Upper lobe of left lung (tissue), 6 donors: ENCODE data around the gene SPPL3. TPM values are rescaled to one million over a fixed set of nuclear protein-coding genes. Genes with fewer than 3 reads are reported as not detected.

ENCODE experiments used
- ATAC-seq, 2 donors: fragments of 200-7000 bp; cut with Tn5 transposase; one replicate each; pipeline ENCODE4 v1.9.1; 2022; ENCODE audit warnings: mild to moderate bottlenecking in 2 of 2, moderate library complexity in 2 of 2; ENCODE audit not compliant: low FRiP score in 2 of 2
- DNase-seq, 2 donors: peaks; one replicate each; pipeline ENCODE4 v3.0.0-alpha.2; 2019 to 2020
- H3K27ac ChIP-seq, 4 donors: fragments of 200-600 bp; sonication (generic); one replicate each; pipeline ENCODE4 v1.5.1; 2016 to 2019
- H3K27me3 ChIP-seq, 4 donors: fragments of 200-600 bp; sonication (generic); one replicate each; pipeline ENCODE4 v1.5.1; 2017 to 2019
- H3K36me3 ChIP-seq, 4 donors: fragments of 200-600 bp; sonication (generic); one replicate each; pipeline ENCODE4 v1.5.1; 2016 to 2019
- H3K4me1 ChIP-seq, 4 donors: fragments of 200-600 bp; sonication (generic); one replicate each; pipeline ENCODE4 v1.5.1; 2018 to 2019
- H3K4me3 ChIP-seq, 4 donors: fragments of 200-600 bp; sonication (generic); one replicate each; pipeline ENCODE4 v1.5.1; 2017 to 2019; ENCODE audit warnings: mild to moderate bottlenecking in 2 of 4, moderate library complexity in 1 of 4
- H3K9me3 ChIP-seq, 4 donors: fragments of 200-600 bp; sonication (generic); one replicate each; pipeline ENCODE4 v1.5.1; 2018 to 2019
- CTCF ChIP-seq, 6 experiments: fragments of 450-650 bp in 4 of 6; fragments of 200-600 bp in 2 of 6; sonication (generic) in 2 of 6; IDR thresholded peaks; one replicate each; pipeline ENCODE4 v1.5.1; 2016 to 2019; ENCODE audit warnings: antibody characterized with exemption in 6 of 6
- EP300 ChIP-seq, 4 donors: sonication (generic); formaldehyde crosslinking; IDR thresholded peaks; one replicate each; pipeline ENCODE4 v1.5.1; 2017; ENCODE audit warnings: antibody characterized with exemption in 4 of 4, control low read depth in 2 of 4
- POLR2A ChIP-seq, 4 donors: fragments of 450-650 bp; IDR thresholded peaks; one replicate each; pipeline ENCODE4 v1.5.1; 2016 to 2017; ENCODE audit warnings: antibody characterized with exemption in 4 of 4, mild to moderate bottlenecking in 2 of 4
- POLR2AphosphoS5 ChIP-seq, 2 donors: sonication (generic); formaldehyde crosslinking; IDR thresholded peaks; one replicate each; pipeline ENCODE4 v1.5.1; 2017; ENCODE audit warnings: antibody characterized with exemption in 2 of 2
- whole genome bisulfite sequencing, 2 donors: methylation state at CpG; one replicate each; pipeline ENCODE4 v1.1.5; 2017 to 2018; 5-methylcytosine and 5-hydroxymethylcytosine counted together
- total RNA-seq, 6 donors: library from RNA; depleted of rRNA in 4 of 6; stranded (reverse); fragments of >200 nt in 4 of 6; gene quantifications; one replicate each; pipeline versions ENCODE4 v1.1.0 to v1.2.1, GENCODE V29; 2016 to 2021
- donor health status: DM: no; HTN: no; CAD: no; lungs with moderate emphysema.
- donor health status: DM: no; HTN: yes; CAD: no; lungs with severe emphysema.

SPPL3 gene
- total RNA-seq, 6 donors from 2014 or later = 17.8 to 44.3 (median 23.2) TPM

GRCh38 chr12:120720987-120721801, 183.0 kb downstream of the SPPL3 start:
- TF ChIP-seq POLR2A (IDR thresholded peaks at IDR 0.05) = no peak
- no peak for TF ChIP-seq POLR2AphosphoS5 (IDR thresholded peaks at IDR 0.05)
- TF ChIP-seq EP300 (IDR thresholded peaks at IDR 0.05) = no peak
- no peak for TF ChIP-seq CTCF (IDR thresholded peaks at IDR 0.05)
- Histone ChIP-seq H3K9me3 (no peaks in the 10 kb centered on the region), H3K27me3 (no peaks in the 10 kb centered on the region), H3K27ac (peak overlapping the region in 1 of 4 donors; percentile 10), H3K36me3 (peaks cover 3 to 73% (median 48%) of the 10 kb centered on the region in 4 donors), H3K4me1 (peaks cover 9 to 36% (median 21%) of the 10 kb centered on the region in 4 donors), H3K4me3 (no peak overlapping the region)
- peak in 1 of 2 donors; percentile 25 for DNase-seq
- no peak for ATAC-seq
- WGBS, 2 donors = 83 to 93% methylated on average over 8 to 10 of the region's 10 CpGs

- H3K9me3 ChIP-seq = no peaks in the 10 kb centered on the region
- DNase-seq = peak in 1 of 2 donors; percentile 44
- peaks cover 3 to 79% (median 55%) of the 10 kb centered on the region in 4 donors for H3K36me3 ChIP-seq
- peak; percentile 34 to 82 for ATAC-seq
- no peaks in the 10 kb centered on the region for H3K27me3 ChIP-seq
- peak overlapping the region in 1 of 4 donors; percentile 10 for H3K27ac ChIP-seq
- peaks cover 7 to 33% (median 17%) of the 10 kb centered on the region in 4 donors for H3K4me1 ChIP-seq
- 66 to 69% methylated on average over 7 of the region's 7 CpGs for WGBS, 2 donors
- TF ChIP-seq EP300 (IDR thresholded peaks at IDR 0.05) = no peak
- TF ChIP-seq CTCF (IDR thresholded peaks at IDR 0.05) = no peak
- no peak for TF ChIP-seq POLR2AphosphoS5 (IDR thresholded peaks at IDR 0.05)
- TF ChIP-seq POLR2A (IDR thresholded peaks at IDR 0.05) = no peak
- no peak overlapping the region for H3K4me3 ChIP-seq
Observed at GRCh38 chr12:120720234-120720986, 183.7 kb downstream of the SPPL3 start.

GRCh38 chr12:120719496-120720233, 184.5 kb downstream of the SPPL3 start:
- Histone ChIP-seq H3K4me3 (no peak overlapping the region), H3K4me1 (peaks cover under 1 to 25% (median 11%) of the 10 kb centered on the region in 4 donors), H3K9me3 (no peaks in the 10 kb centered on the region), H3K36me3 (peaks cover 3 to 86% (median 61%) of the 10 kb centered on the region in 4 donors), H3K27ac (no peak overlapping the region), H3K27me3 (no peaks in the 10 kb centered on the region)
- 46 to 88% methylated on average over 11 of the region's 11 CpGs for WGBS, 2 donors
- ATAC-seq = peak in 1 of 2 donors; percentile 48
- no peak for DNase-seq
- TF ChIP-seq POLR2A (IDR thresholded peaks at IDR 0.05) (no peak), POLR2AphosphoS5 (IDR thresholded peaks at IDR 0.05) (no peak), CTCF (IDR thresholded peaks at IDR 0.05) (no peak), EP300 (IDR thresholded peaks at IDR 0.05) (no peak)

- Histone ChIP-seq H3K27ac (no peak overlapping the region), H3K9me3 (no peaks in the 10 kb centered on the region), H3K27me3 (no peaks in the 10 kb centered on the region), H3K4me1 (peaks cover 0 to 25% (median 11%) of the 10 kb centered on the region in 4 donors), H3K4me3 (no peak overlapping the region), H3K36me3 (peaks cover 3 to 92% (median 66%) of the 10 kb centered on the region in 4 donors)
- no peak for DNase-seq
- TF ChIP-seq EP300 (IDR thresholded peaks at IDR 0.05) (no peak), CTCF (IDR thresholded peaks at IDR 0.05) (no peak)
- 68 to 80% methylated on average over 2 of the region's 2 CpGs for WGBS, 2 donors
- ATAC-seq = no peak
Observed at GRCh38 chr12:120719072-120719471, 185.1 kb downstream of the SPPL3 start.
